Thoracic aorta (tissue), 2 donors: ENCODE results near the gene CCDC33. TPM values are rescaled to one million over a fixed set of nuclear protein-coding genes. Genes with fewer than 3 reads are reported as not detected.
A peak's percentile ranks its signal among the peaks of the same experiment; 100 is the strongest.

Experiments used
- ATAC-seq: fragments of 150-250 bp; one replicate; pipeline ENCODE4 v1.8.0; 2017; ENCODE audit warnings: low read depth; ENCODE audit not compliant: insufficient number of reproducible peaks, low FRiP score
- DNase-seq: peaks from one replicate; pipeline ENCODE4 v3.0.0-alpha.2; 2020; ENCODE audit warnings: low spot score
- H3K27ac ChIP-seq, 2 donors: fragments of 200-600 bp; sonication (generic); 1 replicate in 1 of 2; 2 replicates in 1 of 2; pipeline ENCODE4 v1.5.1; 2016; ENCODE audit warnings: mild to moderate bottlenecking in 2 of 2, moderate library complexity in 2 of 2
- H3K27me3 ChIP-seq: fragments of 200-600 bp; sonication (generic); replicated peaks from 2 replicates; pipeline ENCODE4 v1.6.0; 2016; ENCODE audit warnings: mild to moderate bottlenecking; ENCODE audit not compliant: insufficient read depth
- H3K36me3 ChIP-seq: fragments of 200-600 bp; sonication (generic); one replicate; pipeline ENCODE4 v1.5.1; 2016
- H3K4me1 ChIP-seq, 2 donors: fragments of 200-600 bp; sonication (generic); 1 replicate in 1 of 2; 2 replicates in 1 of 2; pipeline versions ENCODE4 v1.5.1 to v1.6.0; 2016; ENCODE audit warnings: low read depth in 2 of 2, mild to moderate bottlenecking in 1 of 2; ENCODE audit not compliant: control insufficient read depth in 1 of 2
- H3K4me3 ChIP-seq: fragments of 200-600 bp; sonication (generic); 2 replicates; pipeline ENCODE4 v1.5.1; 2016; ENCODE audit warnings: mild to moderate bottlenecking
- H3K9me3 ChIP-seq: fragments of 200-600 bp; sonication (generic); 2 replicates; pipeline ENCODE4 v1.5.1; 2016
- CTCF ChIP-seq: fragments of 200-600 bp; sonication (generic); IDR thresholded peaks from one replicate; pipeline ENCODE4 v1.5.1; 2019; ENCODE audit warnings: antibody characterized with exemption
- total RNA-seq, 2 donors: library from RNA; depleted of rRNA; stranded (reverse); fragments of >200 nt; gene quantifications; one replicate each; pipeline versions ENCODE4 v1.1.0 to v1.2.3, GENCODE V29; 2016

The CCDC33 gene
- total RNA-seq, 2 donors from 2014 or later = not detected

- TF ChIP-seq CTCF = no peak
- Histone ChIP-seq H3K27ac (no peak overlapping the region), H3K9me3 (no peaks in the 10 kb centered on the region), H3K4me1 (peaks cover 14 to 79% of the 10 kb centered on the region in 2 donors), H3K27me3 (no peaks in the 10 kb centered on the region), H3K4me3 (no peak overlapping the region), H3K36me3 (no peaks in the 10 kb centered on the region)
- DNase-seq (peak; percentile 55), ATAC-seq (peak; percentile 17)
These were observed 32.2 kb upstream of the CCDC33 start for GRCh38 chr15:74203914-74204431.

- H3K4me1 ChIP-seq = peaks cover 11 to 86% of the 10 kb centered on the region in 2 donors
- no peak for ATAC-seq
- H3K27me3 ChIP-seq = no peaks in the 10 kb centered on the region
These were observed 30.6 kb upstream of the CCDC33 start for GRCh38 chr15:74205582-74205947.

GRCh38 chr15:74206801-74207281 lies 29.3 kb upstream of the CCDC33 start:
- Histone ChIP-seq H3K4me1 (peaks cover 5 to 76% of the 10 kb centered on the region in 2 donors), H3K9me3 (no peaks in the 10 kb centered on the region), H3K27ac (no peak overlapping the region), H3K4me3 (no peak overlapping the region), H3K36me3 (no peaks in the 10 kb centered on the region), H3K27me3 (no peaks in the 10 kb centered on the region)
- no peak for TF ChIP-seq CTCF
- ATAC-seq (no peak), DNase-seq (no peak)

More at GRCh38 chr15:74205582-74205947, 30.6 kb upstream of the CCDC33 start:
- DNase-seq = no peak
- Histone ChIP-seq H3K27ac (no peak overlapping the region), H3K36me3 (no peaks in the 10 kb centered on the region), H3K9me3 (no peaks in the 10 kb centered on the region), H3K4me3 (no peak overlapping the region)
- no peak for TF ChIP-seq CTCF

GRCh38 chr15:74207652-74208440 lies 28.3 kb upstream of the CCDC33 start:
- Histone ChIP-seq H3K4me1 (peaks cover 5 to 68% of the 10 kb centered on the region in 2 donors), H3K27ac (no peak overlapping the region), H3K9me3 (no peaks in the 10 kb centered on the region), H3K27me3 (no peaks in the 10 kb centered on the region), H3K4me3 (no peak overlapping the region), H3K36me3 (no peaks in the 10 kb centered on the region)
- no peak for ATAC-seq
- no peak for DNase-seq
- no peak for TF ChIP-seq CTCF

GRCh38 chr15:74208496-74208895 lies 27.6 kb upstream of the CCDC33 start:
- no peak for TF ChIP-seq CTCF
- Histone ChIP-seq H3K4me1 (peaks cover 5 to 67% of the 10 kb centered on the region in 2 donors), H3K36me3 (no peaks in the 10 kb centered on the region), H3K27ac (no peak overlapping the region), H3K27me3 (no peaks in the 10 kb centered on the region), H3K4me3 (no peak overlapping the region), H3K9me3 (no peaks in the 10 kb centered on the region)
- DNase-seq (no peak), ATAC-seq (no peak)
